MM.1S (cell line): ENCODE results near the gene MRPL23.

Source experiments
- DNase-seq: peaks from one replicate; pipeline ENCODE4 v3.0.0-alpha.2; 2015
- H2AFZ ChIP-seq: fragments of 300-600 bp; sonication (generic); 2 replicates; pipeline ENCODE4 v1.6.0; 2016; ENCODE audit warnings: antibody characterized with exemption, low read length
- H3F3A ChIP-seq: fragments of 300-600 bp; sonication (generic); 2 replicates; pipeline ENCODE4 v1.6.1; 2016; ENCODE audit warnings: mild to moderate bottlenecking, antibody characterized with exemption, low read length, moderate library complexity, mixed read lengths; ENCODE audit not compliant: insufficient read depth
- H3K27ac ChIP-seq: fragments of 300-600 bp; sonication (generic); 2 replicates; pipeline ENCODE4 v1.5.1; 2016; ENCODE audit warnings: mild to moderate bottlenecking, low read length
- H3K27me3 ChIP-seq: fragments of 300-600 bp; sonication (generic); replicated peaks from 2 replicates; pipeline ENCODE4 v1.6.0; 2016; ENCODE audit warnings: low read length; ENCODE audit not compliant: insufficient read depth
- H3K36me3 ChIP-seq: fragments of 300-600 bp; sonication (generic); replicated peaks from 2 replicates; pipeline ENCODE4 v1.6.1; 2016; ENCODE audit warnings: mild to moderate bottlenecking, low read length, mixed read lengths; ENCODE audit not compliant: insufficient read depth
- H3K4me1 ChIP-seq: fragments of 300-600 bp; sonication (generic); 2 replicates; pipeline ENCODE4 v1.6.1; 2016; ENCODE audit warnings: low read length, mixed read lengths
- H3K4me2 ChIP-seq: fragments of 300-600 bp; sonication (generic); 2 replicates; pipeline ENCODE4 v1.6.0; 2016; ENCODE audit warnings: low read depth, low read length
- H3K4me3 ChIP-seq: fragments of 300-600 bp; sonication (generic); 2 replicates; pipeline ENCODE4 v1.5.1; 2016; ENCODE audit warnings: low read length, mixed read lengths
- H3K79me2 ChIP-seq: fragments of 300-600 bp; sonication (generic); 2 replicates; pipeline ENCODE4 v1.6.1; 2016; ENCODE audit warnings: mixed run types, low read length, mixed read lengths
- H3K9ac ChIP-seq: fragments of 300-600 bp; sonication (generic); 2 replicates; pipeline ENCODE4 v1.6.1; 2016; ENCODE audit warnings: low read length, mixed read lengths
- H3K9me2 ChIP-seq: fragments of 300-600 bp; sonication (generic); replicated peaks from 2 replicates; pipeline ENCODE4 v1.6.1; 2016; ENCODE audit warnings: mild to moderate bottlenecking, low read length, mixed read lengths; ENCODE audit not compliant: insufficient read depth
- H3K9me3 ChIP-seq: fragments of 300-600 bp; sonication (generic); replicated peaks from 2 replicates; pipeline ENCODE4 v1.6.1; 2016; ENCODE audit warnings: mild to moderate bottlenecking, low read length, mixed read lengths; ENCODE audit not compliant: insufficient read depth
- H4K20me1 ChIP-seq: fragments of 300-600 bp; sonication (generic); 2 replicates; pipeline ENCODE4 v1.6.1; 2016; ENCODE audit warnings: mild to moderate bottlenecking, low read length, moderate library complexity, mixed read lengths; ENCODE audit not compliant: insufficient read depth
- EZH2 ChIP-seq: fragments of 300-600 bp; sonication (generic); optimal IDR thresholded peaks from 2 replicates; pipeline ENCODE3; 2017; ENCODE audit warnings: low read depth, mild to moderate bottlenecking, antibody characterized with exemption, low read length, mixed read lengths
- EZH2phosphoT487 ChIP-seq: fragments of 300-600 bp; sonication (generic); IDR thresholded peaks from 2 replicates; pipeline ENCODE4 v1.6.1; 2018; ENCODE audit warnings: antibody characterized with exemption, low read length
- TF ChIP-seq, protein P1 (sequence below): fragments of 300-600 bp; sonication (generic); IDR thresholded peaks from 2 replicates; pipeline ENCODE4 v1.5.1; 2016; ENCODE audit warnings: antibody characterized with exemption, low read length, mixed read lengths

Gene MRPL23

DNA sequence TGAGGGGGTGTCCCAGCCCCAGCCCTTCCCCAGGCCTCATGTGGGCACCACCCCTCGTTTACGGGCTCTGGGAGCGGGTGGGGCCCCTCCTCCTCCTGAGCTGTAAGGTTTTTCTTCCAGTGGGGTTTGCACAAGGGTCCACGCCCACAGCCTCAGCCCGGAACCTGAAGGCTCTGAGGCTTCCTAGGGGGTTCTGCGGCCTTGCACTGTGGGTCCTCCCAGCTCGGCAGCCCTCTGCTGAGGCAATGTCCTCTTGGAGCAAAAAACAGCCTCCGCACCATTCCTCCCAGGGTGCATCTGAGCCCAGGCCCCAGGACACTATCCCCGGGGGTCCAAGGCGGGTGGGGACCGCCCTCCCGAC lies 36.4 kb downstream of the MRPL23 start:
- Histone ChIP-seq H3K9me3 (no peaks in the 10 kb centered on the region), H3F3A (no peaks in the 10 kb centered on the region), H3K4me2 (no peak overlapping the region), H3K9me2 (no peaks in the 10 kb centered on the region), H4K20me1 (no peaks in the 10 kb centered on the region), H3K36me3 (no peaks in the 10 kb centered on the region), H3K79me2 (no peaks in the 10 kb centered on the region), H3K9ac (no peak overlapping the region), H3K27ac (no peak overlapping the region), H3K27me3 (no peaks in the 10 kb centered on the region), H3K4me1 (no peaks in the 10 kb centered on the region), H3K4me3 (no peak overlapping the region), H2AFZ (no peak overlapping the region)
- TF ChIP-seq EZH2 (no peak), EZH2phosphoT487 (no peak)
- TF ChIP-seq, protein P1, sequence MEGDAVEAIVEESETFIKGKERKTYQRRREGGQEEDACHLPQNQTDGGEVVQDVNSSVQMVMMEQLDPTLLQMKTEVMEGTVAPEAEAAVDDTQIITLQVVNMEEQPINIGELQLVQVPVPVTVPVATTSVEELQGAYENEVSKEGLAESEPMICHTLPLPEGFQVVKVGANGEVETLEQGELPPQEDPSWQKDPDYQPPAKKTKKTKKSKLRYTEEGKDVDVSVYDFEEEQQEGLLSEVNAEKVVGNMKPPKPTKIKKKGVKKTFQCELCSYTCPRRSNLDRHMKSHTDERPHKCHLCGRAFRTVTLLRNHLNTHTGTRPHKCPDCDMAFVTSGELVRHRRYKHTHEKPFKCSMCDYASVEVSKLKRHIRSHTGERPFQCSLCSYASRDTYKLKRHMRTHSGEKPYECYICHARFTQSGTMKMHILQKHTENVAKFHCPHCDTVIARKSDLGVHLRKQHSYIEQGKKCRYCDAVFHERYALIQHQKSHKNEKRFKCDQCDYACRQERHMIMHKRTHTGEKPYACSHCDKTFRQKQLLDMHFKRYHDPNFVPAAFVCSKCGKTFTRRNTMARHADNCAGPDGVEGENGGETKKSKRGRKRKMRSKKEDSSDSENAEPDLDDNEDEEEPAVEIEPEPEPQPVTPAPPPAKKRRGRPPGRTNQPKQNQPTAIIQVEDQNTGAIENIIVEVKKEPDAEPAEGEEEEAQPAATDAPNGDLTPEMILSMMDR: no peak
- DNase-seq: no peak

DNA sequence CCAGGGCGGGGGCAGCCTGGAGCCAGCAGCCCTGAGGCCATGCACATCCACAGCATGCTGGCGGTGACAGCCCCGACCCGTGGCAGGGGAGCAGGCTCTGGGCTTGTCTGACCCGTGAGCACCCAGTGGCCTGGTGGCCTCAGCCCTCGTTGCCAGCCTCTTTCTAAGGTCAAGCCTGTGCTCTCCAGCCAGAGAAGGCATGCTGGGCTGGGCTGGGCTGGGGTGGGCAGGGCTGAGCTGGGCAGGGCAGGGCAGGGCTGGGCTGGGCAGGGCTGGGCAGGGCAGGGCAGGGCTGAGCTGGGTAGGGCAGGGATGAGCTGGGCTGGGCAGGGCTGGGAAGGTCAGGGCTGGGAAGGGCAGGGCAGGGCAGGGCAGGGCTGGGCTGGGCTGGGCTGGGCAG lies 39.9 kb downstream of the MRPL23 start:
- Histone ChIP-seq H3K4me3 (no peak overlapping the region), H3K27ac (no peak overlapping the region), H3K36me3 (no peaks in the 10 kb centered on the region), H4K20me1 (no peaks in the 10 kb centered on the region), H3K9me2 (no peaks in the 10 kb centered on the region), H3F3A (no peaks in the 10 kb centered on the region), H3K4me2 (no peak overlapping the region), H2AFZ (no peak overlapping the region), H3K27me3 (no peaks in the 10 kb centered on the region), H3K4me1 (no peaks in the 10 kb centered on the region), H3K9me3 (no peaks in the 10 kb centered on the region), H3K79me2 (no peaks in the 10 kb centered on the region), H3K9ac (no peak overlapping the region)
- no peak for DNase-seq
- no peak for TF ChIP-seq EZH2phosphoT487
- TF ChIP-seq EZH2: no peak
- TF ChIP-seq, protein P1: no peak

DNA sequence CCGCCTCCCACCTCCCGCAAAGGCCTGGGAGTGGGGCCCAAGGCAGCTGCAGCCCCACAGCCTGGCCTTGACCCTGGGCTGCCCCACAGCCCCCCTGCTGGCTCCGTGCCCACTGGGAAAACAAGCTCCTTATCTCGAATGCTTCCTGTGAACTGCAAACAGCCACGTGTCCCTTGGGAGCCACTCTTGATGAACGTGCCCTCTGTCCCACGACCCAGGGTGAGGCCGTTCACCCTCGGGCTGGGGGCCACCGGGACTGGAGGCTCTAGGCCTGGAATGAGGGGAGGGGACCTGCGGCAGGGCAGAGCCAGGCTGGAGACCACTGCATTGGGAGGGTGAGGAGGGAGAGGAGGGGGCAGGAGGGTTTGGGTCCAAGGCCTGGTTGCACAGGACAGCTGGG lies 41.0 kb downstream of the MRPL23 start:
- no peaks in the 10 kb centered on the region for H3K36me3 ChIP-seq

DNA sequence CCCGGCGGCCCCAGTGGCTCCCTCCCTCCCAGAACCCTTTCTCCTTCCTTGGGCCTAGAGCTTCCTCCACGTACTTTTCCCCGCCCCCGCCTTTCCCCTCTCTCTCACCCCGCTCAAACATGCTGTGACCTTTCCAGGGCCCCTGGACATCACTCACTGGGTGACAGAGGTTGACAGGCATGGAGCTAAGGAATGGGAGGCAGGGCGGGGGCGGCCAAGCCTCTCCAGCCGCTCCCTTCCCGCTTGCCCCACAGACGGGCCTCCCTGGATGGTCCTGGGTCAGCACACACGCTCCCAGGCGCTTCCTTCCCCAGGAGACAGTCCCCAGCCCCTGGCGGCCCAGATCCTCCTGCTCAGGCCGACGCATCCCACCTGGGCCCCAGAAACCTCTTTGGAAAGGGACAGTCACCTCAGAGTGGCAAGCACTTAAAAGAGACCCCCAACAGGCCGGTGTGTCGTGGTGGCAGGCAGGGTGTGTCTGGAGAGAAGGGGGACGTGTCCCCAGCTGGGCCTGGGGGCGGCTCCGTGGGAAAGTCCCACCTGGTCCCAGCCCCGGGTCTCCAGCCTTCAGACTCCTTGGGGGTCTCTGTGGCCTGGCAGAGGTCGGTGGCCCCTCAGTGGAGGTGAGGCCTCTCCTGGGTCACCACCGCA lies 41.7 kb downstream of the MRPL23 start:
- no peak overlapping the region for H3K9ac ChIP-seq
- no peak overlapping the region for H2AFZ ChIP-seq
- no peaks in the 10 kb centered on the region for H3K36me3 ChIP-seq
- H3K4me2 ChIP-seq: no peak overlapping the region
- H3K27me3 ChIP-seq: no peaks in the 10 kb centered on the region
- H3K4me3 ChIP-seq: no peak overlapping the region
- H3K9me2 ChIP-seq: no peaks in the 10 kb centered on the region
- DNase-seq: no peak
- H4K20me1 ChIP-seq: no peaks in the 10 kb centered on the region
- TF ChIP-seq EZH2phosphoT487 (no peak), EZH2 (no peak)
- TF ChIP-seq, protein P1: no peak
- no peaks in the 10 kb centered on the region for H3K9me3 ChIP-seq
- H3K27ac ChIP-seq: no peak overlapping the region
- H3K79me2 ChIP-seq: no peaks in the 10 kb centered on the region
- H3K4me1 ChIP-seq: no peaks in the 10 kb centered on the region
- H3F3A ChIP-seq: no peaks in the 10 kb centered on the region

More for the DNA sequence above, 41.0 kb downstream of the MRPL23 start:
- H3K27ac ChIP-seq: no peak overlapping the region
- H3K79me2 ChIP-seq: no peaks in the 10 kb centered on the region
- H2AFZ ChIP-seq: no peak overlapping the region
- no peak for DNase-seq
- no peaks in the 10 kb centered on the region for H4K20me1 ChIP-seq
- no peak overlapping the region for H3K4me3 ChIP-seq
- no peaks in the 10 kb centered on the region for H3F3A ChIP-seq
- no peak overlapping the region for H3K4me2 ChIP-seq
- no peaks in the 10 kb centered on the region for H3K4me1 ChIP-seq
- no peak overlapping the region for H3K9ac ChIP-seq
- TF ChIP-seq EZH2: no peak
- no peaks in the 10 kb centered on the region for H3K9me2 ChIP-seq
- H3K27me3 ChIP-seq: no peaks in the 10 kb centered on the region
- H3K9me3 ChIP-seq: no peaks in the 10 kb centered on the region
